K562 (cell line): ENCODE data around the gene TMEM187. TPM values are rescaled to one million over a fixed set of nuclear protein-coding genes. Genes with fewer than 3 reads are reported as not detected.
A peak's percentile ranks its signal among the peaks of the same experiment; 100 is the strongest.

Experiments
- CHD7 ChIP-seq: fragments of 200-600 bp; sonication (generic); IDR thresholded peaks from one replicate; pipeline ENCODE4 v1.6.1; 2012; ENCODE audit warnings: mild to moderate bottlenecking, low read depth, low read length, inconsistent platforms
- HIVEP1 ChIP-seq: fragments of 250-450 bp; sonication (Bioruptor Pico); IDR thresholded peaks from 2 replicates; pipeline ENCODE4 v1.4.0; 2020; ENCODE audit warnings: mild to moderate bottlenecking
- IRF2 ChIP-seq: sonication (generic); formaldehyde crosslinking; IDR thresholded peaks from 2 replicates; pipeline ENCODE4 v1.8.1; 2022; ENCODE audit warnings: mild to moderate bottlenecking, missing genetic modification reagents
- PREB ChIP-seq: sonication (generic); formaldehyde crosslinking; IDR thresholded peaks from 2 replicates; pipeline ENCODE4 v1.8.1; 2023; ENCODE audit warnings: mild to moderate bottlenecking, missing genetic modification reagents
- SUPT5H ChIP-seq: fragments of 450-650 bp; IDR thresholded peaks from 2 replicates; pipeline ENCODE4 v1.6.1; 2016
- TRIM25 ChIP-seq: fragments of 450-650 bp; IDR thresholded peaks from 2 replicates; pipeline ENCODE4 v1.7.0; 2016; ENCODE audit warnings: borderline replicate concordance
- ZNF592 ChIP-seq: fragments of 450-650 bp; IDR thresholded peaks from 2 replicates; pipeline ENCODE4 v1.6.1; 2017; ENCODE audit warnings: antibody characterized with exemption, mild to moderate bottlenecking
- polyA plus RNA-seq, 8 experiments: library from polyadenylated mRNA; depleted of rRNA in 4 of 8; stranded (reverse) in 5 of 8; unstranded in 3 of 8; fragments of >200 nt; fragmentation: Nextera tagmentation in 2 of 8; fragmentation: Illumina TruSeq in 1 of 8; extraction: Ambion mirVana in 2 of 8; extraction: Trizol in 1 of 8; gene quantifications; 2 replicates each; pipeline versions ENCODE4 v1.2.1 to v1.2.3, GENCODE V29; 2011 to 2014; ENCODE audit warnings: inconsistent platforms in 1 of 8, missing spikeins in 1 of 8
- total RNA-seq, 7 experiments: library from RNA; depleted of rRNA in 6 of 7; stranded (reverse); fragments of >200 nt in 6 of 7; fragmentation: Illumina TruSeq in 2 of 7; extraction: Trizol in 2 of 7; gene quantifications; 2 replicates each; pipeline versions ENCODE4 v1.2.1 to v1.2.3, GENCODE V29; 2011 to 2021; ENCODE audit warnings: low replicate concordance in 1 of 7

The TMEM187 gene
- total and polyA plus RNA-seq, 9 of the 15 experiments (the other 6 are each of a cell fraction or from before 2014, with no cell fraction given), result 0.13 to 6.4 (median 1.6) TPM

- peak; percentile 94 for TF ChIP-seq ZNF592
- TF ChIP-seq TRIM25, result no peak
- no peak for TF ChIP-seq HIVEP1 (CRISPR knock-in tag)
- TF ChIP-seq IRF2 (CRISPR knock-in tag), result no peak
- TF ChIP-seq SUPT5H, result peak; percentile 65
- no peak for TF ChIP-seq CHD7
- TF ChIP-seq PREB (CRISPR knock-in tag), result no peak
Measured at GRCh38 chrX:153971450-153972367, 845 bp upstream of the TMEM187 start, which contains the start of gene HCFC1 (continued).
